ENCODE results near the gene SERPINB1.
"Not testable (repeated sequence)": the region's sequence is repeated elsewhere in the genome, so short reads cannot be mapped to it uniquely, and the experiment has no call there.

SERPINB1 gene

DNA sequence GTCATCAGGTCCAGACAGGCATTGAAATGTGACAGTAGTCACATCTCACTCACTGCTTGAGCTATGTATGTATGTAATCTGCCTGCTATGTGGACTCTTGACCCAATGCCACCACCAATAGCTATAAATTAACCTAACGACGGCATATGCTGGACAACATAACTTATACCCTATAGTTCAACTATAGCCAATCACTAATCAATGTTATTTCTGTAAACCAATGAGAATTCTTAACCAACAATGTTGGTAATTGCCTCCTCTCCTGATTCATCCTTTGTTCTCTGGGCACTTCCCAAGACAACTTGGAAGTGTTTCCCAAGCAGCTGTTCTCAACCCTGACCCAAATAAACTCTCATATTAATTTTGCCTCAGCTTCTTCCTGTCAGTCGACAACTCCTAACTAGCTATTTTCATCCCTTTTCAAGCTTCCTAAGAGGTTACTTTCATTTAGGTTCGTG is 24.1 kb upstream of the SERPINB1 start:
- DNase-seq: no peak

DNA sequence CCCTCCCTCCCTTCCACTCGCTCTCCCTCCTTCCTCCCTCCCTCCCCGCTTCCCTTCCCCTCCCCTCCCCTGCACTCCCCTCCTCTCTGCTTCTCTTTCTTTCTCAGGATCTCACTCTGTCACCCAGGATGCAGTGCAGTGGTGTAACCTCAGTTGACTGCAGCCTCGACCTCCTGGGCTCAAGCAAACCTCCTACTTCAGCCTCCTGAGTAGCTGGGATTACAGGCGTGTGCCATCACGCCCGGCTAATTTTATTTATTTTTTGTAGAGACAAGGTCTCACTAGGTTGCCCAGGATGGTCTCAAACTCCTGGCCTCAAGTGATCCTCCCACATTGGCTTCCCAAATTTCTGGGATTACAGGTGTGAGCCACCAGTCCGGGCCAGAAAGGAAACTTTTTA is 23.6 kb upstream of the SERPINB1 start:
- no peak for DNase-seq

DNA sequence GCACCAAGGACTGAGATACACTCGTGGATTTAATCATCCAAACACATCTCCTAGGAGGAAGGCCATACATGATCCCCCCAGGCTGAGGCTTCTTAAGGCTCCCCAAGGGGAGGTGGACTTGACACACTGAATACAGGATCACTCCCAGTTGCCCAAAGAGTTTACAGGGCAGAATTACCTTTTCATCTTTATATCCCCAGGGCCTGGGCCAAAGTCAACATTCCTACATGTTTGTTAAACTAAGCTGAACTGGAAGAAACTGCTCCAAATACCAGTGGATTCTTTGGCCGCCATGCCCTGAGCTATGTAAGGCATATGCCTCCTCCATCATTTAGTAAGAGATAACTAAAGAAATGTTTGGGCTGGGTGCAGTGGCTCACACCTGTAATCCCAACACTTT is 22.2 kb upstream of the SERPINB1 start:
- DNase-seq: no peak

DNA sequence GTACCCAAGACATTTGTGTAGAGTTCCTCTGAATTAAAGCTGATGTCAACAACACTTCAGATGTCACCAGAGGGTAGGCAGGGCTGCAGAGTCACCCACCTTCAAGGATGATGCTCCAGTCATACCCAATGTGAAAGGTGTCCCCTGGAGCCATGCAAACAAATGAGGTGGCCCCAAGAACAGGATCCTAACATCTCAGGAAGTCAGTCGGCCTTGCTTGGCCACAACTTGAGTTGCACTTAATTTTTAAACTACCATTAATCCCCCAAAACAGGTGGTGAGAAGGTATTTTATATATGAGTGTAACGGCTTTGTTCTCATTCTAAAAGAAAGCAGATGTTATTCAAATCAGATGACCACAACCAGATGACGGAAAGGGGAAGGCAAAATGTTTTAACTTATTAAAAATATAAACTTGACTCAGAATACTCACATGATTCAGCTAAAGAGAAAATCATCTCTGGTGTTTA is 21.1 kb upstream of the SERPINB1 start:
- no peak for DNase-seq

DNA sequence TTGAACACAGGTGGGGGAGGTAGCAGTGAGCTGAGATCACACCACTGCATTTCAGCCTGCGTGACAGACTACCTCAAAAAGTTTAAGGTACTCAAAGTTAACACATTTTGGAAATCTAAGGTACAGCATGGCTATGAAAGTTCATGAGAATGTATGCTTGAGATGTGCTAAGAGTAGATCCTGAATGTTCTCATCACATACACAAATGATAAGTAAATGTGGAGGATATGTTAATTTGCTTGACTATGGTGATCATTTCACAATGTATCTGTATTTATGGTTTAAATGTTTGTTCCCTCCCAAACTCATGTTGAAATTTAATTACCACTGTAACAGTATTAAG is 20.1 kb upstream of the SERPINB1 start:
- DNase-seq: no peak

DNA sequence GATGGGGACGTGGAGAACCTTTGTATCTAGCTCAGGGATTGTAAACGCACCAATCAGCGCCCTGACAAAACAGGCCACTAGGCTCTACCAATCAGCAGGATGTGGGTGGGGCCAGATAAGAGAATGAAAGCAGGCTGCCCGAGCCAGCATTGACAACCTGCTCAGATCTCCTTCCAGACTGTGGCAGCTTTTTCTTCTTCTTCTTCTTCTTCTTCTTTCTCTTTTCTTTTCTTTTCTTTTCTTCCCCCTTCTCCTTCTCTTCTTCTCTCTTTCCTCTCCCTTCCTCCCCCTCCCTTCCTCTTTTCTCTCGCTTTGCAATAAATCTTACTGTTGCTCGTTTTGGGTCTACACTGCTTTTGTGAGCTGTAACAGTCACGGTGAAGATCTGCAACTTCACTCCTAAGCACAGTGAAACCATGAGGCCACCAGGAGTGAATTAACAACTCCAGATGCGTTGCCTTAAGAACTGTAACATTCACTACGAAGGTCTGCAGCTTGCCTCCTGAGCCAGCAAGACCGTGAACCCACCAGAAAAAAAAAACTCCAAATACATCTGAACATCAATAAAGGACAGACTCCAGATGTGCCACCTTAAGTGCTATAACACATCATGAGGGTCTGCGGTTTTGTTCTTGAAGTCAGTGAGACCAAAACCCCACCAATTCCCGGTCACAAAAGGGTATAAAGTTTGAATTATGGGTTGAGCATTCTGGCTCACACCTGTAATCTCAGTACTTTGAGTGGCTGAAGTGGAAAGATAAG is 19.6 kb upstream of the SERPINB1 start:
- DNase-seq: no peak

DNA sequence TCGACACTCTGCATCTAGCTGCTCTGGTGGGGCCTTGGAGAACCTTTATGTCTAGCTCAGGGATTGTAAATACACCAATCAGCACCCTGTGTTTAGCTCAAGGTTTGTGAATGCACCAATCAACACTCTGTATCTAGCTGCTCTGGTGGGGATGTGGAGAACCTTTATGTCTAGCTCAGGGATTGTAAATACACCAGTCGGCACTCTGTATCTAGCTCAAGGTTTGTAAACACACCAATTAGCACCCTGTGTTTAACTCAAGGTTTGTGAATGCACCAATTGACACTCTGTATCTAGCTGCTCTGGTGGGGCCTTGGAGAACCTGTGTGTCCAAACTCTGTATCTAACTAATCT is 19.0 kb upstream of the SERPINB1 start:
- not testable (repeated sequence) for DNase-seq

DNA sequence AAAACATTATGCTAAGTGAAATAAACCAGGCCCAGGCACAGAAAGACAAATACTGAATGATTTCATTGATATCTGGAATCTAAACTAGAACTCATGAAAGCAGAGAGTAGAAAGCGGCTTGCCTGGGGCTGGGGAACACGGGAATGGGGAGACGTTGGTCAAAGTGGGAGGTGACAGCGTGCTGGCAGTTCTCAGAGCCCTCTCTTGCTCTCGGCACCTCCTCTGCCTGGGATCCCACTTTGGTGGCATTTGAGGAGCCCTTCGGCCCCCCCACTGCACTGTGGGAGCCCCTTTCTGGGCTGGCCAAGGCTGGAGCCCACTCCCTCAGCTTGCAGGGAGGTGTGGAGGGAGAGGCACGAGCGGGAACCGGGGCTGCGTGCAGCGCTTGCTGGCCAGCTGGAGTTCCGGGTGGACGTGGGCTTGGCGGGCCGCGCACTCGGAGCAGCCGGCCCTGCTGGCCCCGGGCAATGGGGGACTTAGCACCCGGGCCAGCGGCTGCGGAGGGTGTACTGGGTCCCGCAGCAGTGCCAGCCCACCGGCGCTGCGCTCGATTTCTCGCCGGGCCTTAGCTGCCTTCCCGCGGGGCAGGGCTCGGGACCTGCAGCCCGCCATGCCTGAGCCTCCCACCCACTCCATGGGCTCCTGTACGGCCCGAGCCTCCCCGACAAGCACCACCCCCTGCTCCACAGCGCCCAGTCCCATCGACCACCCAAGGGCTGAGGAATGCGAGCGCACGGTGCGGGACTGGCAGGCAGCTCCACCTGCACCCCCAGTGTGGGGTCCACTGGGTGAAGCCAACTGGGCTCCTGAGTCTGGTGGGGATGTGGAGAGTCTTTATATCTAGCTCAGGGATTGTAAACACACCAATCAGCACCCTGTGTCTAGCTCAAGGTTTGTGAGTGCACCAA is 18.4 kb upstream of the SERPINB1 start:
- not testable (repeated sequence) for DNase-seq

DNA sequence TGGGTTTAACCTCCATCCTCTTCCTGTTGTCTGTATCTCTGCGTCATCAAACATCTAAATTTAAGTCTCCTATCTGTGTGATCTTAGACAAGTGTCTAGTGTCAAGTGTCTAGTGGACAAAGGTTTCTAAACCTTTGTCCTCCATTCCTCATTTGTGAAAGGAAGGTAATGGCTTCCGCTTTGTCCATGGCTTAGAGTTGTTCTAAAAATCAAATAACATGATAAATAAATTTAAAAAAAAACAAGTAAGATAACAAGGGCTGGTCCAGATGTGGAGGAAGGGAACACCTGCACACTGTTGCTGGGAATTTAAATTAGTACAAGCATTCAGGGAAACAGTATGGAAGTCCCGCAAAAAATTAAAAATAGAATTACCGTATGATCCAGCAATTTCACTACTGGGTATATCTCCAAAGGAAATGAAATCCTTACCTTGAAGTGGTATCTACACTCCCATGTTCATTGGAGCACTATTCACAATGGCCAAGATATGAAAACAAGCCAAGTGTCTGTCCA is 17.6 kb upstream of the SERPINB1 start:
- no peak for DNase-seq

DNA sequence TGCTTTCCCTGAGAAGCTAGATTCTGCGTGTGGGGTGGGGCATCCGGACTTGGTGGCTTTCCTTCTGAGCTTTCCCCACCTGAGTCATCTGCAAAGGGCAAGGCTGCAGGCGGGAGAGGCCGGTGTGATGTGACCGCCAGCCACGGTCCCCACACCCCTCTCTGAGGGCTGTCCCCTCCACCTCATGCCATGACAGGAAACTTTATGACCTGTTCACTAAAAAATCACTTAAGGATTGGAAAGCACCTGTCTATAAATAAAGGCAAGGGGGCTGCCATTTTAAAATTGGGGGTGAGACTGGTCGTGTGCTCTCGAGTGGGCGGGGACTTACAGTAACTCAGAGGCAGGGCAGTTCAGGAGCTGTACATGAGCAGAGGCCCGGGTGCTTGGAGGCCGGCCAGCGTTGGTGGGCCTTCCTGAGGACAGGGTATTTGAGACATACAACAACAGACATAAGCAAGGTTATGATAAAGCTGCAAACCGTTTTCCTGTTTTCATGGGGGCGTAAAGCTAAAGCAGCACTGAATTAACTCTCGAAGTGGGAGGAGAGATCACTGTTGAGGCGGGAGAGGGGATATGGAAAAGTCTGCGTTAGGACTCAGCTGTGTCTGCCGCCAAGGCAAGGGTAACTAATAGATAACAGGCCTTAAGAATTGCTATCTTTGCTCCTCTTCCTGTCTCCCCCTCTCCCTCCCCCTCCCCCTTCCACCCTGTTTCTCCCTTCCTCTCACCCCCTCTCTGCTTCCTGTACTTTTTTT is 16.1 kb upstream of the SERPINB1 start:
- no peak for DNase-seq

DNA sequence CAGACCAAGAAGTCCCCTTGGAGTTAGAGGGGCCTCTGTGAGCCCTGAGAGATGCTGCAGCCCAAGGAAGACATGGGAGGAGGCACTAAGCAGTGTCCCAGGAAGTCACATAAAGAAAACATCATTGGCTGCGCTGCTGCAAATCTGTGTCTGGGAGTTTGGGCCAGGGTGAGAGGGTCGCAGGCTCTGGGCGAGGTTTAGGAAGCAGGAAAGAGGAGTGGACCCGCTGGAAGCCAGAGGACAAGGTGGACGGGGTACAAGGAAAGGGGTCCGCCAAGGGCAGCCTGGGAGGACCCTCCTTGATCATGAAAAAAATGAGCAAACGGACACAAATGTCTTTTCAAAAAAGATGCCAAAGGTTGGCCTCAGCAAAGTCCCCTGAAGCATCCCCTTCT is 15.5 kb upstream of the SERPINB1 start:
- DNase-seq: no peak

DNA sequence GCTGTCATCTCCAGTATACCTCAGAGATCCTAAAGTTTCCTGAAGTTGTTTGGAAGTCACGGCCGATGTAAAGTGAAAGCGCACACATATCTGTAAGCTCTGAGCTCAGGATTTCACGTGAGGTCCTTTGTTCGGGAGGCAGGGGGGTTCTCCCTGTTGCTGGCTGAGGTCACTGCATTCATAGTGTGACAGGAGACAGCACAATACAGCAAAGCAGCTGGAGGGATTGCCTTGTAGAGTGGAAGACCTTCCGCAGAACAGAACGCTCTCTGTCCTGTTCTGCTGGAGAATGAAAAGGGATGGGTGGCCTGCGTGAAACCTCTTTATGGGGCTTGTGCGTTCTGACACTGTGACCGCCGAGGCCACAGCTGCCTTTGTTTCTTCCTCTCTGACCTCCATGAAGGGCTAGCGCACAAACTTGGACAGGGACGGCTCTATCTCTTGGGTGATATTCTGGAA is 13.4 kb upstream of the SERPINB1 start:
- DNase-seq: no peak

DNA sequence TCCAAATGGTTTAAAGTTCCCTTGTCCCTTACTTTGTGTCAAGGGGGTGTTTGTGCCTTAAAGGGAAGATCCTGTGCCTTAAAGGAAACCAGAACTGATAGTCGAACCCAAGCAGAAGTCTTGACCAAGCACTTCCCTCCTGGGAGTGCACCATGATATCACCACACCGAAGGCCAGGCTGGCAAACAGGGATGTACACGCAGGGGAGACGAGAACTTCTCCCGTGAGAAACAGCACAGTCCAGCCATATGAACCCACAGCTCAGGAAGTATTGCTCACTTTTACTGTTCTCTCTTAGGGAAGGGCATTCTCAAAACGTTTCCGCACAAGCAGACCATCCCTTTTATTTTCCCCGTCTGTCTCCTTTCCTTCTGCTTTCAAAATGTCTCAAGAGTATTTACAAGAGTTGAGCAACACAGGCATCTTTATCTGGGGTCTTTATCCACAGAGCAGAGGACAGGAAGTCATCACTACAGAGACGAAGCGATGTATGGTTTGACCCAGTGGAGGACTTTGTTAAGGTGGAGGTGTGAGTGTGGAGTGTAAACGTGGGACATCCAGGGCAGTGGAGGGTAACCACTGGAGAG is 12.8 kb upstream of the SERPINB1 start:
- no peak for DNase-seq

DNA sequence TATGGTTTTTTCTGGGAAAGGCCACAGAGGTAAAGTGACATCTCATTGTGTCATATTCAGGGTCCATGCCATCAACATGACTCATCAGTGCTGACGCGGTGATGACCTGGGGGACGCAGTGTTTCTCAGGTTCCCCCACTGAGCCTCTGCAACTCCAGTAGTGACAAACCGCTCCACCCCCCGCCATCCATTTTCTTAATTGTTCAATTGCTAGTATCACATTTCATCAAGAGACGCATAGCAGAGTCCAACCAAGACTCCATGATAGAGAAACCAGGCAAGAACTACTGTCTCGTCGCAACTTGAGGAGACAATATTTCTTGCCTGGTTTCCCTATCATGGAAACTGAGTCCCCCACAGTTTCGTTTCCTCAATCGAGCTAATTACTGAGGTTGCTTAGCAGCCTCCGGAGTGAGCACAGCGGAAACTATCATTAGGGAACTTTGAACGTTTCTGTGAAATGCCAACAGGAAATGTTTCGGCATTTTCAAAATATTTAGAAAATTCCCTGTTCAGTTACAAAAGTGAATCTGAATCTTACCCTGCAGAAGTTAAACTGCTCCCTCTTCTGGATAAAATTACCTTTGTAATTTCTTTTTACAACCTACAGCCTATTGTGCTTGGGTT is 12.2 kb upstream of the SERPINB1 start:
- DNase-seq: no peak

DNA sequence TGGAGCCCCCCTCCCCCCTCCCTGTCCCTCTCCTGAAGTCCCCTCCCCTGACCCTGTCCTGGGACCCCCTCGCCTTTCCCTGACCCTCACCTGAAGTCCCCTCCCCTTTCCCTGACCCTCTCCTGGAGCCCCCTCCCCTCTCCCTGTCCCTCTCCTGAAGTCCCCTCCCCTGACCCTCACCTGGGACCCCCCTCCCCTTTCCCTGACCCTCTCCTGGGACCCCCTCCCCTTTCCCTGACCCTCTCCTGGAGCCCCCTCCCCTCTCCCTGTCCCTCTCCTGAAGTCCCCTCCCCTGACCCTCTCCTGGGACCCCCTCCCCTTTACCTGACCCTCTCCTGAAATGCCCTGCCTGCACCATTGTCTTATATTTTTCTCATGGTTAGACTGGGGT is 11.7 kb upstream of the SERPINB1 start:
- DNase-seq: not testable (repeated sequence)

DNA sequence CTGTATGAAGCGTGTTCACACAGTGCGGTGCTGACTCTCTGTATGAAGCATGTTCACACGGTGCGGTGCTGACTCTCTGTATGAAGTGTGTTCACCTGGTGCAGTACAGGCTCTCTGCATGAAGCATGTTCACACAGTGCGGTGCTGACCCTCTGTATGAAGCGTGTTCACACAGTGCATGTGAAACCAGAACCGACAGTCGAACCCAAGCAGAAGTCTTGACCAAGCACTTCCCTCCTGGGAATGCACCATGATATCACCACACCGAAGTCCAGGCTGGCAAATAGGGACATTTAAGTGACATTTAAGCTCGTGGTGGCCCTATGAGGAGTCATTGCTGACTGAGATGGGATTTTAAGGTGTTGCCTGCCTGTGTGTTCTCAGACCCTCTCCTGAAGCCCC is 11.3 kb upstream of the SERPINB1 start:
- no peak for DNase-seq

DNA sequence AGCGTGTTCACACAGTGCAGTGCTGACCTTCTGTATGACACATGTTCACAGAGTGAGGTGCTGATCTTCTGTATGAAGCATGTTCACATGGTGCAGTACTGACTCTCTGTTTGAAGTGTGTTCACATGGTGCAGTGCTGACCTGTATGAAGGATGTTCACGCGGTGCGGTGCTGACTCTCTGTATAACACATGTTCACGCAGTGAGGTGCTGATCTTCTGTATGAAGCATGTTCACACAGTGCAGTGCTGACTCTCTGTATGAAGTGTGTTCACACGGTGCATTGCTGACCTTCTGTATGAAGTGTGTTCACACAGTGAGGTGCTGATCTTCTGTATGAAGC is 10.8 kb upstream of the SERPINB1 start:
- DNase-seq: no peak

DNA sequence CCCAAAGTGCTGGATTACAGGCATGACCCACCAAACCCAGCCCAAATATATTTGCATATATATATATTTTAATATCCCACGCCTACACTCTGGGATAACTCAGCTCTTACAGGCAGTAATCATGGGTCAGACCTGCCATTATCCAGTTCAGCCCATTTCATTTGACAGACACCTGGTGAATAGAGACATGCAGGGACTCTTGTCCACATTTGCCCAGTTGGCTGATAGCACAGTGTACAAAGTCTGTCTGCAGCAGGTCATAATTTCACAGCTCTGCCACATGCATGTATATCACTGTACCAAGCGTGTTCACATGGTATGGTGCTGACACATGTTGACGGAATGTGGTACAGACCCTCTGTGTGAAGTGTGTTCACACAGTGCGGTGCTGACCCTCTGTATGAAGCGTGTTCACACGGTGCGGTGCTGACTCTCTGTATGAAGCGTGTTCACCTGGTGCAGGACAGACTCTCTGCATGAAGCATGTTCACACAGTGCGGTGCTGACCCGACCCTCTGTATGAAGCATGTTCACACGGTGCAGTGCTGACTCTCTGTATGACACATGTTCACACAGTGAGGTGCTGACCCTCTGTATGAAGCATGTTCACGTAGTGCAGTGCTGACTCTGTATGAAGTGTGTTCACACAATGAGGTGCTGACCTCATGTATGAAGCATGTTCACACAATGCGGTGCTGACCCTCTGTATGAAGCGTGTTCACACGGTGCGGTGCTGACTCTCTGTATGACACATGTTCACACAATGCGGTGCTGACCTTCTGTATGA is 10.3 kb upstream of the SERPINB1 start:
- no peak for DNase-seq

DNA sequence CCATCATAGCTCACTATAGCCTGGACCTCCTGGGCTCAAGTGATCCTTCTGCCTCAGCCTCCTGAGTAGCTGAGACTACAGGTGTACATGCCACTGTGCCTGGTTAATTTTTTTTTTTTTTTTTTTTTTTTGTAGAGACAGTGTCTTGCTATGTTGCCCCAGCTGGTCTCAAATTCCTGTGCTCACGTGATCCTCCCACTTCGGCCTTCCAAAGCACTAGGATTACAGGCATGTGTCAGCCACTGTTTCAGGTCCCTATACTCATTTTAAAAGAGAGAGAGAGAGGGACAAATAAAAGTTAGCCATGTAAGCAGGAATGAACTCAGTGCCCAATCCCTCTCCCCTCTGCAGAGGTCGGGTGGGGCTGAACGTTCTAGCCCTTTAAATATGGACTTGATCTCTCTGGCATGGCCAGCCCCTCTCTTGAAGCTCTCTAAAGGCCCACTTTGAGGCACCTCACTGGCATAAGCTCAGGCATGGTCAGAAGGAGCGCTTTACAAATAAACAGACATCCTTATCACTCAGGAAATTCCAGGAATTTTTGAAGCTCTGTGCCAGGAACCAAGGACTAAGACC is 9.0 kb upstream of the SERPINB1 start:
- no peak for DNase-seq

DNA sequence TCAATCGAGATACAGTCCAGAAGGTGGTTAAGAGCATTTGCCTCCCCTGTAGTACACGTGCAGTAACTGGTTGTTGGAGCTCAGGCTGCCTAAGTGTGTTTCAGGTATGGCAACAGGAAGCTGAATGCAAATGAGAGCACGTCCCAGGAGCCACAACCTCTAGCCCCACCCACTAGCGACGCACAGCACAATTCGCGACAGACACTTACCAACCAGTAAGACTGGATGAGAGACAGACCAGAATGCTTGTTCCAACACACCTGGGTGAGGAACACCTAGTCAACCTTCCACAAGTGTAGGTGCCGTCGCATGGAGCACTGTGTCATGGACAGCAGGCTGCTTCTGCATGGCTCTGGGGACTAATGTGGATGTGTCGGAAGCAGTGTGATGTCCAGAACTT is 7.2 kb upstream of the SERPINB1 start:
- no peak for DNase-seq

DNA sequence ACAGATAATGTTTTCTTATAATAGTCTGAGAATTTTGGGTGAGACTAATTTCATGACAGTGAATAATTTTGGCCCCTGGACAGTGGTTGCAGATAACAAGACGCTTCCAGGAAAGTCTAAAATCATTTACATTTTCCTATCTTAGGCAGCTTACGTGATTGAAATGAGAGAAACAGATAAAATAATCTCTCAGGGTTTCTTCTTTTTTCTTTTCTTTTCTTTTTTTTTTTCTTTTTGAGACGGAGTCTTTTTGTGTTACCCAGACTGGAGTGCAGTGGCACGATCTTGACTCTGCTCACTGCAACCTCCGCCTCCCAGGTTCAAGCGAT is 4.2 kb upstream of the SERPINB1 start:
- no peak for DNase-seq
